ENCODE results near the gene ANP32A.

GRCh38 chr15:68818066-68818768, 2.5 kb downstream of the ANP32A start:
- TF ChIP-seq EZH2 (IDR thresholded peaks at IDR 0.05; ENCODE audit: insufficient read depth, poor library complexity, severe bottlenecking) (no peak), EZH2phosphoT487 (IDR thresholded peaks at IDR 0.05; ENCODE audit: insufficient read depth, low read depth) (no peak)
